ENCODE results near the gene CLASRP.
"Not testable (repeated sequence)": the region's sequence is repeated elsewhere in the genome, so short reads cannot be mapped to it uniquely, and the experiment has no call there.

CLASRP gene
- total RNA-seq: 66.6 to 67.6 reads per million in 2 donors

DNA sequence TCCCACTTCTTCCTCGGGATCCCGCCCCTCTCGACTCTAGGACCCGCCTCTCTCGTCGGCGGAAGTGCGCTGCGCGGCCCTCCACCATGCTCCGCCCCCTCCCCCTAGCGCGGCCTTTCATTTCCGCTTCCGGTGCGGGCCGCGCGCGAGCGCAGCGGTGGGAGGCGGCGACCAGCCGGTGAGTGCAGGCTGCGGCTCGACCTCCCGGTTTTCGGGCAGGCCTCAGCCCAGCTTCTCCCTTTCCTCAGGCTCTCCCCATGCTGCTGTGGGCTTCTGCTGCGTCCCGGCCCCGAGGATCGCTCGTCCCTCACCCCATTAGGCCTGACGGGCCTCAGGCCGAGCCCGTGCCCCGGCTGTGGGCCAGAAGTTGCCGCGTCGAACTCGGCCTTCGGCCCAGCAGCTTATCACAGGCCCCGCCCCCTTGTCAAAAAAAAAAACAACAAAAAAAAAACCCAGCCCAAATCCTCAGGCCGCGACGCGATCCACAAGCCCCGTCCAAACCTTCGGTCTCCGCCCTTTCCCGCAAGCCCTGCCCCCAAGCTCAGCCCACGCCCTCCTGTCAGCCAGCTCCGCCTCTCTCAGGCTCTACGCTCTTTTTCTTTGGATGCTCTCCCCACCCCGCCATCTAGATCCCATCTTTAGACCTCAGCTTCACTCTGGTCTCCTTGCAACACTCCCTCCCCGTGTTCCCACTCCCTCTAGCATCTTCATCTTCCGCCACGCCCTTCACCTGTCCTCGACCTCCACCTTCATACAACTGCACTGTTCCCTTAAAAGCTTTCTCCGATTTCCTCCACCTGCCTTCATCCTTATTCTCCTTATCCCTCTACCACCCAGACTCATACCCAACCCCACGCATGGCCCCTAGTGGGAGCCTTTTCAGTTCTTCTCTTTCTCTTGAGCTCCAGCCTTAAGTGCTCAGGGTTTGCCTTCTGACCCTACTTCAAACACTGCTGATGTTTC is at the start of gene CLASRP:
CLASRP (plus strand) TSS at position 115 of the 963 bp plus-strand sequence. CDS start 1,168 bp downstream, outside the sequence.
- peak; percentile 73 for DNase-seq

GRCh38 chr19:44990459-44990858 is 48.4 kb upstream of the CLASRP start:
- no peak for DNase-seq

DNA sequence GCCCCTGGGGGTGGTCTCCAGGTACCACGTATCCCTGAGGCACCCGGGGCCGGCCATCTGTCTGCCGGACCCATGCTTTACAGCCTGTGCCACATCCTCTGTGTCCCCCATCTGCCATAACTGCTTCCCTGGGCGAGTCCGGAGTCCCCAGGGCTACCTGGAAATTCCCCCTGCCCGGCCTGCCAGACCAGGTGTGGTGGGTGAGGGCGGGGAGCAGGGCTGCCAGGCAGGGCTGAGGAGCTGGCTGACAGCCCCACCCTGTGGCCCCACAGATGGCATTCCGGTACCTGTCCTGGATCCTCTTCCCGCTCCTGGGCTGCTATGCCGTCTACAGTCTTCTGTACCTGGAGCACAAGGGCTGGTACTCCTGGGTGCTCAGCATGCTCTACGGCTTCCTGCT is 47.9 kb upstream of the CLASRP start:
- DNase-seq: no peak

DNA sequence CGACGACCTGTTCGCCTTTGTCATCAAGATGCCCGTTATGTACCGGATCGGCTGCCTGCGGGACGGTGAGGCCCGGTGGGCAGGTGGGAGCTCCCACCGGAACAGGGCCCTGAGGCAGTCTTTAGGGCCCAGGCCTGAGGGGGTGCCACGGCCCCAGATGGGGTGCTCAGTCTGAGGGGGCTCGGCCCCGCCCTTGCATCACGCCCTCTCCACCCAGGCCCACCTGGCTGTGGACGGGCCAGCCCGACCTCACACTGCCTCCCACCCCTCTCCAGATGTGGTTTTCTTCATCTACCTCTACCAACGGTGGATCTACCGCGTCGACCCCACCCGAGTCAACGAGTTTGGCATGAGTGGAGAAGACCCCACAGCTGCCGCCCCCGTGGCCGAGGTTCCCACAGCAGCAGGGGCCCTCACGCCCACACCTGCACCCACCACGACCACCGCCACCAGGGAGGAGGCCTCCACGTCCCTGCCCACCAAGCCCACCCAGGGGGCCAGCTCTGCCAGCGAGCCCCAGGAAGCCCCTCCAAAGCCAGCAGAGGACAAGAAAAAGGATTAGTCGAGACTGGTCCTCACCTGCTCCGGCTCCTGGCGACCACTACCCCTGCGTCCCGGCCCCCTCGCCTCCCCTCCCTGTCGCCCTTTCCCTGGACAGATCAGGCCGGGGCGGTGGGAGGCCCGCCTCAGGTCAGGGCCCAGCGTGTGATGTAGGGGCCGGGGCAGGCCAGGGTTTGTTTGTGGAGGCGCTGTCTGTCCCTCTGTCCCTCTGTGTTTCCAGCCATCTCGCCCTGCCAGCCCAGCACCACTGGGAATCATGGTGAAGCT is 46.3 kb upstream of the CLASRP start:
- no peak for DNase-seq

GRCh38 chr19:44993526-44993925 is 45.3 kb upstream of the CLASRP start:
- no peak for DNase-seq

- no peak for DNase-seq
These were observed 44.8 kb upstream of the CLASRP start for GRCh38 chr19:44993926-44994537.

- no peak for DNase-seq
These were observed 40.8 kb upstream of the CLASRP start for GRCh38 chr19:44998025-44998424.

DNA sequence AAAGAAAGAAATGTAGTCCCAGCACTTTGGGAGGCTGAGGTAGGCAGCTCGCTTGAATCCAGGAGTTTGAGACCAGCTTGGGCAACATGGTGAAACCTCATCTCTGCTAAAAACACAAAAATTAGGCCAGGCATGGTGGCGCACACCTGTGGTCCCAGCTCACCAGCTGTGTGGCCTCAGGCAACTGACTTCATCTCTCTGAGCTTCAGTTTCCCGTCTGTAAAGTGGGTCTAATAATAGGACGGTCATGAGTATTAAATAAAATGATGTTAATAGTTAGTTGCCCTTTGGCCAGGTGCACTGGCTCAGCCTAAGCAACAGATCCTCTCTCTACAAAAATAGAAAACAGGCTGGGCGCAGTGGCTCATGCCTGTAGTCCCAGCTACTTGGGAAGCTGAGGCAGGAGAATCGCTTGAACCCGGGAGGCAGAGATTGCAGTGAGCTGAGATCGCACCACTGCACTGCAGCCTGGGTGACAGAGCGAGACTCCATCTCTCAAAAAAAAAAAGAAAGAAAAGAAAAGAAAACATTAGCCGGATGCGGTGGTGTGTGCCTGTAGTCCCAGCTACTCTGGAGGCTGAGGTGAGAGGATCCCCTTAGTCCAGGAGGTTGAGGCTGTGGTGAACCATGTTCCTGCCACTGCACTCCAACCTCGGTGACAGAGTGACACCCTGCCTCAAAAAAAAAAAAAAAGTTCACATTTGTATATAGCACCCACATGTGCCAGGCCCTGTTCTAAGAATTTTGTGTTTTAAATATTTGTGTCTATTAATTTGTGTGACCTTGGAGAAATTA is 39.5 kb upstream of the CLASRP start:
- not testable (repeated sequence) for DNase-seq

- DNase-seq: not testable (repeated sequence)
These were observed 38.2 kb upstream of the CLASRP start for GRCh38 chr19:45000665-45001064.

DNA sequence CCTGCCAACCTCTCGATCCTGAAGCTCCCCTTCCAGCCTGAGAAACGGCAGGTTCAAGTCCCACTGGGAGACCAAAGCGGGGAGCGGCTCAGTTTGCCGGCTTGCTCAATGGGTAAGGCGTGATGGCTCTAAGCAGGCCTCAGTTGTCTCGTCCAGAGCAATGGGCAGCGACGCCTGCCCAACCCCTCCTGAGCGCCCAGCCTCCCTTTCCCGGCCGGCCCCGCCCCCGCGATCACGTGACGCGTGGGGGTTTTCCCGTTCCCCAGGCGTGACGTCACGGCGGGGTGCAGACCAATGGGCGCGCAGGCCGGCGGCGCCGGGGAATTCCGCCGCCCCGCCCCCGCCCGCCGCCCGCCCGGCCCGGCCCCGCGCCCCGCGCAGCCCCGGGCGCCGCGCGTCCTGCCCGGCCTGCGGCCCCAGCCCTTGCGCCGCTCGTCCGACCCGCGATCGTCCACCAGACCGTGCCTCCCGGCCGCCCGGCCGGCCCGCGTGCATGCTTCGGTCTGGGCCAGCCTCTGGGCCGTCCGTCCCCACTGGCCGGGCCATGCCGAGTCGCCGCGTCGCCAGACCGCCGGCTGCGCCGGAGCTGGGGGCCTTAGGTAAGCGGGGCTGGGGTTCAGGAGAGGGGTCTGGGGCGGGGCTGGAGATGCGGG is 37.6 kb upstream of the CLASRP start, which contains the start of gene RELB:
RELB (plus strand) TSS at position 378 of the 653 bp plus-strand sequence; CDS start at position 494, 116 bp downstream.
- DNase-seq: peak; percentile 95

- DNase-seq: no peak
These were observed 35.4 kb upstream of the CLASRP start for GRCh38 chr19:45003485-45003884.

DNA sequence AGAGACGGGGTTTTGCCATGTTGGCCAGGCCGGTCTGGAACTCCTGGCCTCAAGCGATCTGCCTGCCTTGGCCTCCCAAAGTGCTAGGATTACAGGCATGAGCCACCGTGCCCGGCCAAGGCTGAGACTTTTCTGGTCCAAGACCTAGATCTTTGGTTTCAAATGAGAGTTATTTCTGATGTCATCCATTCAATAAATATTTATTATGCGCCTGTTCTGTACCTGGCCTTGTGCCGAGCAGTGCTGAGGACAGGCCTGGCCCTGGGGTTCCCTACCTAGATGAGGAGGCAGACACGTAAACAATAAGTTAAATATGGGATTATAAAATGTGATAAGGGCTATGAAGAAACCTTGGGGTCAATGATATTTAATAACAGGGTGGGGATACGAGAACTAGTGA is 33.1 kb upstream of the CLASRP start:
- no peak for DNase-seq

DNA sequence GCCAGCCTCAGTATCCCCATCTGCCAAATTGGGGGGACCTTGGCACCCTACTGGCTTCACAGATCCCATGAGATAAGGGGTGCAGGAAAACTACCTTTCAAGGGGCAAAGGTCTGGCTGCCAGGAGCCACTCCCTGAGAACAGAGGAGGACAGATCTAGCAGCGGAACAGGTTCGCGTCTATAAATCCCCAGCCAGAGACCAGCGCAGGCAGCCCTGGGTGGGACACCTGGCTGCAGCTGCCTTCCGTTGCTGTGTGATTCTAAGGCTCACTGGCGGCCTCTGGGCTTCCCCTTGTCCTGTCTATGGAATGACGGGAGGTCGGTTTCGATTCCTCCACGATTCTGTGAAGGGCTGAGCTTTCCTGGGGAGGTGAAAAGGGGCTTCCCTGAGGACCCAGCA is 30.3 kb upstream of the CLASRP start:
- no peak for DNase-seq

- DNase-seq: no peak
These were observed 29.1 kb upstream of the CLASRP start for GRCh38 chr19:45009625-45010255.

DNA sequence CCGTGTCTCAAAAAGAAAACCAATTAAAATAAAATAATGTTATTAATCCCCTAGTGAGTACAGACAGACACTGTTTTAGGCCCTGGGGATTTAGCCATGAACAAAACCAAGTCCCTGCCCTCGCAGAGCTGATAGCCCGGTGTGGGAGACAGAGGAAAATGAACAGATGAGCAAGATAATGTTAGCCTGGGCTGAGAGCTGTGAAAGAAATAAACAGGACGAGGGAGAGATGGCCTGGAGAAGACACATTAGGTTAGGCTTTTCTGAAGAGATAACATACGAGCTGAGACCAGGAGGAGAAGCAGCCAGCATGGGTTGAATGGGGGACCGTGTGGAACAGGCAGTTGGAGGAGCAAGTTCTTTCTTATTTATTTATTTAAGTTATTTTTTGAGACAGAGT is 28.5 kb upstream of the CLASRP start:
- no peak for DNase-seq

DNA sequence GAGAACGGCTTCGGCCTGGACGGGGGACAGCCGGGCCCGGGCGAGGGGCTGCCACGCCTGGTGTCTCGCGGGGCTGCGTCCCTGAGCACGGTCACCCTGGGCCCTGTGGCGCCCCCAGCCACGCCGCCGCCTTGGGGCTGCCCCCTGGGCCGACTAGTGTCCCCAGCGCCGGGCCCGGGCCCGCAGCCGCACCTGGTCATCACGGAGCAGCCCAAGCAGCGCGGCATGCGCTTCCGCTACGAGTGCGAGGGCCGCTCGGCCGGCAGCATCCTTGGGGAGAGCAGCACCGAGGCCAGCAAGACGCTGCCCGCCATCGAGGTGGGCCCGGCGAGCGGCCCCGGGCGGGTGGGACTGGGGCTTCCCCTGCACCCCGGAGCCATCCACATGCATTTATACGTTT is 26.9 kb upstream of the CLASRP start:
- DNase-seq: no peak

- no peak for DNase-seq
These were observed 22.2 kb upstream of the CLASRP start for GRCh38 chr19:45016388-45017314.

GRCh38 chr19:45019187-45019586 is 19.7 kb upstream of the CLASRP start:
- DNase-seq: no peak

DNA sequence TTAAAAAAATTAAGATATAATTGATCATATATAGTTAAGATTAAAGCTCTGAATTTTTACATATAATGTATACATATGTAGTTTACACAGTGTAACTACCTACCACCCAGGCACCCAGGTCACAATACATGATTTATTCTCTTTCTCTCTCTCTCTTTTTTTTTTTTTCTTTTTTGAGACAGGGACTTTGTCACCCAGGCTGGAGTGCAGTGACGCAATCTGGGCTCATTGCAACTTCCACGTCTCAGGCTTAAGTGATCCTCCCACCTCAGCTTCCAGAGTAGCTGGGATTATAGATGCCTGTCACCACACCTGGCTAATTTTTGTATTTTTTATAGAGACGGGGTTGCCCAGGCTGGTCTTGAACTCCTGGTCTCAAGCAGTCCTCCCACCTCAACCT is 18.8 kb upstream of the CLASRP start:
- no peak for DNase-seq

- no peak for DNase-seq
These were observed 16.9 kb upstream of the CLASRP start for GRCh38 chr19:45021971-45022370.

Data from activated gamma-delta T cell (primary cell).